ENCODE measurements around the gene WDFY2. TPM values are rescaled to one million over a fixed set of nuclear protein-coding genes. Genes with fewer than 3 reads are reported as not detected.

The WDFY2 gene
- total and polyA plus RNA-seq, 2 experiments from 2014 or later, result 6.9 to 14.2 TPM

DNA sequence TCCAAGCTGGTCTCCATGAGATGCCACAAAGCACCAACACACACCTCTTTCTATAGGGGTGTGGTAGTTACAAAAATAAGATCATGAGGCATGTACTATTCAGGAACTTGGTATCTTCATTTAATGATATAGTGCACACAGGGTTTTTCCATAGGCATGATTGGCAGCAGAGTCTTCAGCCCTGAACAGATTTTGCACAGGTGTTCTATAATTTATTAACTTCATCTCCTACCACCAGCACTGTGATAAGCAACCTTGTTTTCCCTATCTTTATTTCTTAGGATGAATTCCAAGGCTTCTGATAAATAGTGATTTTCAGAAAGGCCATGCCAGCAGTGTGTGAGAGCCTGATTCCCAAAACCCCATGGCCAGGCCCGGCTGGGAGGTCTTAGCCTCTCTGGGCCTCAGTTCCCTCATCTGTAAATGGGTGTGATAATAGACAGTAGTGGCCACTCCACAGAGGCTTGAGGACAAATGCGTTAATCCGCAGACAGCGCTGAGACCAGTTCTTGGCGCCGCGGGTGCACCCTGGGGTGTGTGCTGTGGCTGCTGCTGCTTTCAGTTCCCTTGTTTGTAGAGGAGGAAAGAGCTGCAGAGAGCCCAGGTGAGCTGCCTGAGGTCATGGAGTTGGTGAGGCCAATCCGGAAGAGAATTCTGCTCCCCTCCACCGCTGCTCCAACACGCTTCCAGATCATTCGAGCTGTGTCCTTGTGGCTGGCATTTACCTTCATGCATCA, 186.6 kb downstream of the WDFY2 start:
- TF ChIP-seq EZH2phosphoT487 (IDR thresholded peaks at IDR 0.05; ENCODE audit: insufficient read depth, low read depth) (no peak), EZH2 (IDR thresholded peaks at IDR 0.05; ENCODE audit: insufficient read depth, poor library complexity, severe bottlenecking) (no peak)
- peaks cover 8% of the 10 kb centered on the region for H3F3A ChIP-seq (ENCODE audit: insufficient read depth)
- WGBS, 2 experiments (ENCODE audit: low coverage in 1 of 2, low lambda C conversion rate in 2 of 2, missing lambda C conversion rate in 2 of 2), result 93 to 97% methylated on average over 11 of the region's 11 CpGs
- no peak for DNase-seq
- H3K9me3 ChIP-seq (ENCODE audit: low read depth), result no peaks in the 10 kb centered on the region
- H3K9ac ChIP-seq, result no peak overlapping the region
- H2AFZ ChIP-seq, result no peak overlapping the region
- H3K4me2 ChIP-seq (ENCODE audit: unreplicated experiment), result no peak overlapping the region
- H4K20me1 ChIP-seq (ENCODE audit: insufficient read depth), result no peaks in the 10 kb centered on the region
- no peaks in the 10 kb centered on the region for H3K4me1 ChIP-seq (ENCODE audit: insufficient read depth)
- H3K27me3 ChIP-seq (replicated peaks; ENCODE audit: insufficient read depth), result no peaks in the 10 kb centered on the region
- no peaks in the 10 kb centered on the region for H3K9me2 ChIP-seq (ENCODE audit: insufficient read depth)
- in situ Hi-C loops (cut with MboI), result no loop called here
- no peak overlapping the region for H3K4me3 ChIP-seq
- 0 out of 2 replicates have a peak, but pooled peaks cover 10% of the 10 kb centered on the region for H3K36me3 ChIP-seq (ENCODE audit: low read depth)
- no peaks in the 10 kb centered on the region for H3K79me2 ChIP-seq (ENCODE audit: insufficient read depth)
- H3K27ac ChIP-seq, result no peak overlapping the region

DNA sequence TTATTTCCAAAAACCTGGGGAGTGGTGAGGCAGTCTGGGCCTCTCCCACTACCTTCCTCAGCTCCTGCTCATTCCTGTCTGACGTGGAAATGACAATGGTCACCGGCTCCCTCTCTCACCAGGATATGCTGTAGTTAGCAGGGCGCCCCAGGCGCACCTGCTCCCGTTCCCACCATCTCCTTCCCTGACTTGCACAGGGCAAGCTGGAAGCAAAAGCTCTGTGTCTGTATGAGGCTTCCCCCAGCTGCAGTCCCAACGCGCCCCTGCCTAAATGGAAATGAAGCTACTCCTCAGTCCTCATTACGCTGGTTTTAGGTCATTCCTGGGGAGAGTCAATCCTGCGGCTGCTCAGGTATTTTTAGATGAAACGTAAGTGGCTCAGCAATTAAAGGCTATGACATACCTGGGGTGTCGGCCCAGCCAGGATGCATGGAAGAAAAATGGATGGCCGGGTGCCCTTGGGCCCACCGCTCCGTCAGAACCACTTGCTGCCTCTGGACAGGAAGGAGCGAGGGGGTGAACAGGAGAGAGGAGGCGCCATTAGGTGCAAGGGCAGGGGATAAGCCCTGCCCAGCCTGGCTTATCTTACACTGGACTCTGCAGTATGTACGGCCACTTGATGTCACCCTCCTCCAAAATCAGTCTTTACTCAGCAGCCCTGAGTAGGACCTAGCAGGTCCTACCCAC, 187.3 kb downstream of the WDFY2 start:
- in situ Hi-C loops (cut with MboI), result no loop called here

DNA sequence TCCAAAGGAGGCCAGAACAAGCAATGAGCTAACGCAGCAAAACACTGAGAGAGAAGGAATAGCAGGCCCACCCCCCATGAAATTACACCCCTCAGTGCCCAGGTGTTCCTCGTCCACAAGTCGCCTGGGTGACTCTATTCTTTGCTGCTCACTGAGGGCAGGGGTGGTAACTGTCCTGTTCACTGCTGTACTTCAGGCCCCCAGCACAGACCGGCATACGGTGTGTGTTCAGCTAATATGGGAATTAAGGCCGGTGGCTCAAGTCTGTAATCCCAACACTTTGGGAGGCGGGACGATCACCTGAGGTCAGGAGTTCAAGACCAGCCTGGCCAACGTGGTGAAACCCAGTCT, 187.8 kb downstream of the WDFY2 start:
- WGBS, 2 experiments (ENCODE audit: low coverage in 1 of 2, low lambda C conversion rate in 2 of 2, missing lambda C conversion rate in 2 of 2), result 87 to 88% methylated on average over 9 of the region's 9 CpGs

More for the DNA sequence above, 187.3 kb downstream of the WDFY2 start:
- Histone ChIP-seq H3K9me3 (ENCODE audit: low read depth) (no peaks in the 10 kb centered on the region), H4K20me1 (ENCODE audit: insufficient read depth) (no peaks in the 10 kb centered on the region), H3K4me3 (no peak overlapping the region), H3K27me3 (replicated peaks; ENCODE audit: insufficient read depth) (no peaks in the 10 kb centered on the region), H3F3A (ENCODE audit: insufficient read depth) (peaks cover 8% of the 10 kb centered on the region), H3K9me2 (ENCODE audit: insufficient read depth) (no peaks in the 10 kb centered on the region), H3K4me1 (ENCODE audit: insufficient read depth) (no peaks in the 10 kb centered on the region), H3K9ac (no peak overlapping the region), H3K79me2 (ENCODE audit: insufficient read depth) (no peaks in the 10 kb centered on the region), H3K36me3 (ENCODE audit: low read depth) (0 out of 2 replicates have a peak, but pooled peaks cover 3% of the 10 kb centered on the region), H3K27ac (no peak overlapping the region), H2AFZ (no peak overlapping the region), H3K4me2 (ENCODE audit: unreplicated experiment) (no peak overlapping the region)
- TF ChIP-seq EZH2 (IDR thresholded peaks at IDR 0.05; ENCODE audit: insufficient read depth, poor library complexity, severe bottlenecking) (no peak), EZH2phosphoT487 (IDR thresholded peaks at IDR 0.05; ENCODE audit: insufficient read depth, low read depth) (no peak)
- DNase-seq, result no peak
- WGBS, 2 experiments (ENCODE audit: low coverage in 1 of 2, low lambda C conversion rate in 2 of 2, missing lambda C conversion rate in 2 of 2), result 83 to 85% methylated on average over 17 of the region's 17 CpGs

DNA sequence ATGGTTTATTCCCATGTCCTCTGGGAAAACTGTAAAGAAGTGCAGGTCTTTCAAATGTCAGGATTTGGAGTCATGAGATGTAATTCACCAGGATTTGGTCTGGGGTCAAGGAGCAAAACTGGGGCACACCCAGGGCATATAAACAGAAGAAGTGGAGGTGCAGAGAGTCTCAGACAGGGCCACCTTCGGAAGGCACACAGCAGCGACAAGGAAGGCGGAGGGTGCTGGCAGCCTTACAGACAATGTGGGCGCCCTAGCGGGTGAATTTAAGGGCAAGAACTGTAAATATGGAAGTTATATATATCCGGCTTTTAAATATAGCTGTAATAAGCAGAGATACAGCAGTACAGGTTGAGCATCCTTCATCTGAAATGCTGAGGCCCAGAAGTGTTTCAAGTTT, 188.5 kb downstream of the WDFY2 start:
- Histone ChIP-seq H3K4me2 (ENCODE audit: unreplicated experiment) (no peak overlapping the region), H3K27ac (no peak overlapping the region), H3K4me1 (ENCODE audit: insufficient read depth) (no peaks in the 10 kb centered on the region), H3K9ac (no peak overlapping the region), H2AFZ (no peak overlapping the region), H3K9me2 (ENCODE audit: insufficient read depth) (no peaks in the 10 kb centered on the region), H3K36me3 (ENCODE audit: low read depth) (no peaks in the 10 kb centered on the region), H4K20me1 (ENCODE audit: insufficient read depth) (no peaks in the 10 kb centered on the region), H3K4me3 (no peak overlapping the region), H3K79me2 (ENCODE audit: insufficient read depth) (no peaks in the 10 kb centered on the region), H3F3A (ENCODE audit: insufficient read depth) (peaks cover 8% of the 10 kb centered on the region), H3K27me3 (replicated peaks; ENCODE audit: insufficient read depth) (no peaks in the 10 kb centered on the region), H3K9me3 (ENCODE audit: low read depth) (no peaks in the 10 kb centered on the region)
- no peak for DNase-seq
- in situ Hi-C loops (cut with MboI), result no loop called here
- 91 to 92% methylated on average over 6 of the region's 6 CpGs for WGBS, 2 experiments (ENCODE audit: low coverage in 1 of 2, low lambda C conversion rate in 2 of 2, missing lambda C conversion rate in 2 of 2)
- TF ChIP-seq EZH2phosphoT487 (IDR thresholded peaks at IDR 0.05; ENCODE audit: insufficient read depth, low read depth) (no peak), EZH2 (IDR thresholded peaks at IDR 0.05; ENCODE audit: insufficient read depth, poor library complexity, severe bottlenecking) (no peak)

More for the DNA sequence above, 187.8 kb downstream of the WDFY2 start:
- Histone ChIP-seq H3K4me2 (ENCODE audit: unreplicated experiment) (no peak overlapping the region), H4K20me1 (ENCODE audit: insufficient read depth) (no peaks in the 10 kb centered on the region), H3K9ac (no peak overlapping the region), H3K27me3 (replicated peaks; ENCODE audit: insufficient read depth) (no peaks in the 10 kb centered on the region), H2AFZ (no peak overlapping the region), H3K27ac (no peak overlapping the region), H3K79me2 (ENCODE audit: insufficient read depth) (no peaks in the 10 kb centered on the region), H3K4me1 (ENCODE audit: insufficient read depth) (no peaks in the 10 kb centered on the region), H3K9me2 (ENCODE audit: insufficient read depth) (no peaks in the 10 kb centered on the region), H3K36me3 (ENCODE audit: low read depth) (no peaks in the 10 kb centered on the region), H3K4me3 (no peak overlapping the region), H3F3A (ENCODE audit: insufficient read depth) (peaks cover 8% of the 10 kb centered on the region), H3K9me3 (ENCODE audit: low read depth) (no peaks in the 10 kb centered on the region)
- in situ Hi-C loops (cut with MboI), result no loop called here
- no peak for DNase-seq
- TF ChIP-seq EZH2 (IDR thresholded peaks at IDR 0.05; ENCODE audit: insufficient read depth, poor library complexity, severe bottlenecking), result no peak
- no peak for TF ChIP-seq EZH2phosphoT487 (IDR thresholded peaks at IDR 0.05; ENCODE audit: insufficient read depth, low read depth)

All from GM23248 (cell line).